Fibroblast of upper back skin (primary cell): Measurements from ENCODE around the gene IL10RB.
A peak's percentile ranks its signal among the peaks of the same experiment; 100 is the strongest.
"Not testable (repeated sequence)": the region's sequence is repeated elsewhere in the genome, so short reads cannot be mapped to it uniquely, and the experiment has no call there.

Experiments used
- DNase-seq: peaks from one replicate; pipeline ENCODE4 v3.0.0-alpha.2; 2013

The IL10RB gene

DNA sequence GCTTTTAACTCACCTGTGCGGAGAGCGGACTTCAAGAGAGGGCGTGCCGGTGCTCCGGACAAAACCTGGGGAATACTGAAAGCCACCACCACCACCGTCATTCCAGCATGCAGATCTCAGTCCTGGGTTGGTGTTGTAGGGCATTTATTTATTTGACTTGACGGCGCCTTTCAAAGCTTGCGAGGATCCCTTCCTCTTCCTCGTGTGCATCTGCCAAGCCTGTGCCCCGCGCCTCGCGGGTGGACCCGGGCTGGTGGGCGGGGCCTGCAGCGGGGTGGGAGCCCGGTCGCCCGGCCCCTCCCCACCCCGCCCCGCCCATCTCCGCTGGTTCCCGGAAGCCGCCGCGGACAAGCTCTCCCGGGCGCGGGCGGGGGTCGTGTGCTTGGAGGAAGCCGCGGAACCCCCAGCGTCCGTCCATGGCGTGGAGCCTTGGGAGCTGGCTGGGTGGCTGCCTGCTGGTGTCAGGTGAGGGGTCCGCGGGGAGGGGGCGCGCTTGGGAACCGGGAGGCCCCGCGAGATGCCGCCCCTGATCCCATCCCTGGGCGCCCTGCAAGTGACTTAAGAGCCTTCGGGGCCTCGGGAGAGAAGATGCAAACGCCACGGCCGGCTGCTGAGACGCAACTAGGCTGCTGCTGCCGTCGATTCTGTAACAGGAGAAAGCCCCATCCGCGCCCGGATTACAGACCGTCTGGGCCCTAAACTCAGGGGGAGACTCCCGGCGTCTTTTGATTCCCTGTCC, at the start of gene IL10RB:
Gene IL10RB (plus strand): TSS at position 318 of the 739 bp plus-strand sequence. CDS start 99 bp downstream, at position 417.
- DNase-seq, result peak; percentile 41

DNA sequence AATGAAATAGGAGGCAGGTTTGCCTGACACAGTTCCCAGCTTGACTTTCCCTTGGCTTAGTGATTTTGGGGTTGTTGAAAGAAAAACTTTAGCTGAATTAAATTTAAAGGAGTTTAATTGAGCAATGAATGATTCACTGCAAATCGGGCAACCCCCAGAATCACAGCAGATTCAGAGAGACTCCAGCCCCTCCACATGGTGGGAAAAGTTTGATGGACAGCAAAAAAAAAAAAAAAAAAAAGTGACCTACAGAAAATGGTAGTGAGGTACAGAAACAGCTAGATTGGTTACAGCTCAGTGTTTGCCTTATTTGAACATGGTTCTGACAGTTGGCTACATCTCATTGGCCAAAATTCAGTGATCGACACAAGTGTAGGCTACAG, 49.0 kb upstream of the IL10RB start:
- no peak for DNase-seq

DNA sequence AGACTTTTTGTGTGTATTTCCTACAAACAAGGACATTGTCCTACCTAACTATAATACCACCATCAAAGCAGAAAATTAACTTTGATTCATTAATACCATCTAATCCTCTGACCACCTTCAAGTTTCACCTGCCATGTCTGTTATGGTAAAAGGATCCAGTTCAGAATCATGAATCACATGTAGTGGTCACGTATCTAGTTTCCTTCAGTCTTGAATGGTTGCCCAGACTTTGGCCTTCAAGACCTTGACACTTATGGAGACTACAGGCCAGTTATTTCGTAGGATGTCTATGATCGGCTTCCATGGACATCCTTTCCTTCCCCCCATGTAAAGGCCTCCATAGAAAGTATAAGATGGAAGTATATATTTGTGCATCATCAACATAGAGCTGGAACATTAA, 46.9 kb upstream of the IL10RB start:
- DNase-seq, result no peak

DNA sequence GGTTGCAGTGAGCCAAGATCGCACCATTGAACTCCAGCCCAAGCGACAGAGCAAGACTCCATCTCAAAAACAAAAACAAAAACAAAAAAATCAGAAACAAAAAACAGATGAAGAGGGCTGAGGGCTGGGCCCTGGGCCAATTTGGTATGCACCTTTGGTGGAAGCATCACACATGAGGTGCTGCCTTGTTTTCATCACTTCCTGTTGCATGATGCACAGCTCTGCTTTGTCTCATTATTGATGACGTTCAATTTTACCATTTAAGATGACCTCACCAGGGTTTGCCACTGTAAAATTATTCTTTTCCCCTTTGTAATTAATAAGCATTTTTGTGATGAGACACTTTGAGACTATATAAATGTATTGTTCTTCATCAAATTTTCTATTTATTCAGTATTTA, 46.2 kb upstream of the IL10RB start:
- DNase-seq, result no peak

DNA sequence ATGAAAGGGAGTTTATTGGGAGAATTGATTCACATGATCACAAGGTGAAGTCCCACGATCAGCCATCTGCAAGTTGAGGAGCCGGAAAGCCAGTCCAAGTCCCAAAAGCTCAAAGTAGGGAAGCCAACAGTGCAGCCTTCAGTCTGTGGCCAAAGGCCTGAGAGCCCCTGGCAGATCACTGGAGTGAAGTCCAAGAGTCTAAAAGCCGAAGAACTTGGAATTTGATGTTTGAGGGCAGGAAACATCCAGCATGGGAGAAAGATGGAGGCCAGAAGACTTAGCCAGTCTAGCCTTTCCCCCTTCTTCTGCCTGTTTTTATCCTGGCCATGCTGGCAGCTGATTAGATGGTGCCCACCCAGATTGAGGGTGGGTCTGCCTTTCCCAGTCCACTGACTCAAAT, 40.8 kb upstream of the IL10RB start:
- not testable (repeated sequence) for DNase-seq

DNA sequence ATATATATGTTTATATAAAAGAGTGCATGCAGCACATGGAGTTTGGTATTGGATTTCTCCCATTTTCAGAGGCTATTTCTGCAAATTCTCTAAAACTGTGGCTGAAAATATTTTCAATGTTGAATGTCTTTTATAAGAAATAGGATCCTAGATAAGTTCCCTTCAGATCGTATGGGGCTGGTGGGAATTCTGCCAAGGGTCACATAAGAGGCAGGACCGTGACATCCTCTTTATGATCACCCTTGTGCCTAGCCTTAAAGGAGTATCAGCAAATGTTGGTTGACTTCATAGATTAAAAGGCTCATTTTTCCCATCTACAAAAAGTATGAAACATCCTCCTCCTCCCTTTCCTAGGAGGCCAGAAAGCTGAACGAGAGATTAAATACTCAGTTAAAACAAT, 37.7 kb upstream of the IL10RB start:
- DNase-seq, result no peak

DNA sequence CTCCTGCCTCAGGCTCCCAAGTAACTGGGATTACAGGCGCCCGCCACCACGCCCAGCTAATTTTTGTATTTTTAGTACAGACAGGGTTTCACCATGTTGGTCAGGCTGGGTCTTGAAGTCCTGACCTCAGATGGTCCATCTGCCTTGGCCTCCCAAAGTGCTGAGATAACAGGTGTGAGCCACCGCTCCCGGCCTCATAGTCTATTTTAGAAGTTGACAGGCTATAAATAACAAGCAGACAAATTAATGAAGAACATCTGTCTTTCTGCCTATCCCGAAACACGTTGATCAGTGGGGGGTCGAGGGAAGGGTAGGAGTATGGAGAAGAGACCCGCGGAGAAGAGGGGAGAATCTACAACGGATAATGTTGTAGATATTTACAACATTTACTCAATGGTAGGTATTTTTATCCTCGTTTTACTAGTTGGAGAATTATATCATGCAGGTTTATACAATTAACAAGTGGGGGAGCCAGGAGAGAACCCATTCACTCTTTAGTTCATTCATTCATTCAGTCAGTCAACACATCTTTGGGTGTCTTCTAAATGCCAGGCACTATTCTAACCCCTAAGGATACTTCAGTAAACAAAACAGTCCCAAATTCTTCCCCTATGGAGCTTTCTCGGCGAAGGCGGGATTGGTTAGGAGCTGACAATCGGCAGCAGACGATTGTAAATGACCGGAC, 36.9 kb upstream of the IL10RB start:
- no peak for DNase-seq

DNA sequence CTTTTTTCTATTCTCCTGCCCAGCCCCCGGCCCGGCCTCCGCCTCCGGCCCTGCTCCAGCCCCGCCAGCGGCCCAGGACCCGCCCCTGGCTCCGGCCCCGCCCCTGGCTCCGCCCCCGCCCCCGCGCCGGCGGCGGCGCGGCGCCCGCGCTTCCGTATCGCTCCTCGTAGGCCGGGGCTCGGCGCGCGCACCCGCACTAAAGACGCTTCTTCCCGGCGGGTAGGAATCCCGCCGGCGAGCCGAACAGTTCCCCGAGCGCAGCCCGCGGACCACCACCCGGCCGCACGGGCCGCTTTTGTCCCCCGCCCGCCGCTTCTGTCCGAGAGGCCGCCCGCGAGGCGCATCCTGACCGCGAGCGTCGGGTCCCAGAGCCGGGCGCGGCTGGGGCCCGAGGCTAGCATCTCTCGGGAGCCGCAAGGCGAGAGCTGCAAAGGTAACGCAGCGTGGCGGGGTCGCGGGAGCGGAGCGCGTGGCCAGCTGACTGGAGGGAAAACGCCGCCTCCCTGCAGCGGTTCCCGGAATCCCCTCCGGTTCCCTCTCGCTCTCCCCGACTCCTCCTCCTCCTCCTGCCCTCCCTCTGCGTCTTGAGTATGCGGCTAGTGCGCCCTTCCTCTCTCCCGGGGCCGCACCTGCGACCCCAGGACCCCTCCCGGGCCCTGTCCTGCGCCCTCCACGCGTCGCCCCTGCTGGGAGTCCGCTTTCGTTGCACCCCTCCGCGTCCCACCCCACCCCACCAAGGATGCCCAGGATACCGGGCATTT, 36.2 kb upstream of the IL10RB start, which contains the start of gene IFNAR2:
Gene IFNAR2 (plus strand): TSS at position 155 of the 761 bp plus-strand sequence. CDS start 11,985 bp downstream, outside the sequence.
- peak; percentile 51 for DNase-seq

DNA sequence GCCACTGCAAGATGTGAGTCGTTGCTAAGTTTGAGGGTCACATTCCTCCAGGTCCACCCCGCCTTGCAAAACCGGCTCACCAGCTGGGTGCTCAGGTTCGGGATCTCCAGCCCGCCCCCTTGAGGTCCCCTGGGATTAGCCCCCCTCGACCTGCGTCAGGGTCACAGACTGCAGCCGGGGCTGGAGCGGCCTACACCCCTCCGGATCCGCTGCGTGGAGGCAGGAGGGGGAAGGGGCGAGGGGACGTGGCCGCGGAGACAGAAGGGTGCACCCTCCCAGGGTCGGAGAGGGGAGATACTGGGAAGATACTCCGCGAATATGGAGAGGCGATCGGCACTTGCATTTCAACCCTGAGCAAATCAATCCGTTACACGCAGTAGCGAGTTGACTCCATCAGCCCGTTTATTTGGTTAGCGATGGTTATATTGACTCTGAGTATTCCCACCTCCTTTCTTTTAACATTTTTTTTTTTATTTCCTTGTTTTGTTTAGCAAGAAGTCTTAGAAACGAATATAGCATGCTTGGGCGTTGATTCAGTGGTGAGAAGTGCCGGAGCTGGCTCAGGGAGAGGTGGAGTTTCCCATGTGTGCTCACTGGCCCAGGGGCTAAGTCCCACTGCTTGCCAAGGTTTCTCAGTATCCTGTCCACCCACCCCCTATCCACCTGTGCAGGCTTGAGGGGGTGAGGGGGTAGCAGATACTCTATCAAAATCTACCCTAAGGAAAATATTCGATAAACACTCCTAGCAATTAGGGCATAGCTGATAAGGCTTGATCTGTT, 35.4 kb upstream of the IL10RB start:
- peak; percentile 25 for DNase-seq

DNA sequence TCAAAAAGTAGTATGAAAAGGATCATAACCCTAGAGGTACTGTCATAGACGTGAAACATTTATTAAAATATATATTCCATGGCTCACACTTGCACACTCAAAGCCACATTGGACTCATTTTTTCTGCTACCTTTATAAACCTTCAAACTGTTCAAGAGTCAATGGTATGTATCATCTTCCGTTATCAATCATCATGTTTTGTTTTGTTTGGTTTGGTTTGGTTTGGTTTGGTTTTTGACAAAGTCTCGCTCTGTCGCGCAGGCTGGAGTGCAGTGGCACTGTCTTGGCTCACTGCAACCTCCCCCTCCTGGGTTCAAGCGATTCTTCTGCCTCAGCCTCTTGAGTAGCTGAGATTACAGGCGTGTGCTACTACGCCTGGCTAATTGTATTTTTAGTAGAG, 34.6 kb upstream of the IL10RB start:
- DNase-seq, result no peak

DNA sequence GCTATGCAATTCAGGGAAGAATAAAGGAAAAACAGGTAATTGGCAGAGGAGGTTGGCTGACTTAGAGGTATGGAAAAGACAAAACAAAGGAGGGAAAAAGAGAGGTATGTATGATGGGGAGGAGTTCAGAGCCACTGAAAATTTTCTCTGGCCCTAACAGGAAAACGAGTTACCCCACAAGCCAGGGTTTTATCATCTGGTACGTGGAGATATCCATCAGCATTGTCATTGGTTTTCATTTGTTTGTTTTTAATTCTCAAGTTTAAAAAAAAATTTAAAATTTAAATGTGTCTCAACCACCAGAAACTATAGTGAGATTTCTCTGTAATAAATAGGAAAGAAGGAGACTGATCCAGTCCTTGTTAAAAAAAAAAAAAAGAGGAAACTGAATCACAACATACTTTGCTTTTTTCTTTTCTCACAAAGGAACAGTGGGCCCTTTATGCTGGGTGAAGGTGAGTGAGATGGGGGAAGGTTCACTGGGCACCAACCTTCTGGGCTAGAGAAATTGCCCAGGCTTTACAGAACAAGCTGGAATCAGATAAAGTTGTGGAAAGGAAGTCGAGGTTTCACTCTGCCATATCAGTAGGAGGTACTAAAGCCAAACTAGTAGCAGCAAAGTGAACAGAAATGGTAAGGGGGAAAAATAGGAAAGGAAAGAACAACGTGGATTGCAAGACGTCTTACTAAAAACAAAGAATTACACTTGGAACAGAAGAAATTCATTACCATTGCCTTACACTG, 33.7 kb upstream of the IL10RB start:
- DNase-seq, result no peak

DNA sequence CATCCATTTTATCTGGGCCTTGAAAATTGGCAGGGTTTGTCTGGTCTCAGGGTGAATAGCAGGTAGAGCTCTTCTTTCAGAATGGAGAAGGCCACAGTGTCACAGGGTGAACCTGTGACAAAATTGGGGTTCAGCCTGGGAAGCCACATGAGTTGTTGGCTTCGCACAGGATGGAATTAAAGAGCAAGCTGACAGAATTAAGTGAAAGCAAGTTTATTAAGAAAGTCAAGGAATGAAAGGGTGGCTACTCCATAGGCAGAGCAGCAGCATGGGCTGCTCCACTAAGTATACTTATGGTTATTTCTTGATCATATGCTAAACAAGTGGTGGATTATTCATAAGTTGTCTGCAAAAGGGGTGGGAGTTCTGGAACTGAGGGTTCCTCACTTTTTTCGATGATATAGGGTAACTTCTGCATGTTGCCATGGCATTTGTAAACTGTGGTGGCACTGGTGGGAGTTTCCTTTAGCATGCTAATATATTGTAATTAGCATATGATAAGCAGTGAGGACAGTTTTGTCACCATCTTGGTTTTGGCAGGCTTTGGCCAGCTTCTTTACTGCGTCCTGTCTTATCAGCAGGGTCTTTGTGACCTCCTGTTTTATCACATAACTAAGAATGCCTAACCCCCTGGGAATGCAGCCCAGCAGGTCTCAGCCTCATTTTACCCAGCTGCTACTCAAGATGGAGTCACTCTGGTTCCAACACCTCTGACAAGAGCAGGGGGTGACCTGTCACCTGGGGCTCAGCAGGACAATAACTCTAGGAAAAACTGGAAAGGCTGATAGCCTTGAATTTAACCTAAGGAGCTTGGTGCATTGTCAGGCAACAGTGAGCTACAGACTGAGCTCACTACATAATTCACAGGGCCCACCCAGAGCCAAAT, 31.3 kb upstream of the IL10RB start:
- no peak for DNase-seq

DNA sequence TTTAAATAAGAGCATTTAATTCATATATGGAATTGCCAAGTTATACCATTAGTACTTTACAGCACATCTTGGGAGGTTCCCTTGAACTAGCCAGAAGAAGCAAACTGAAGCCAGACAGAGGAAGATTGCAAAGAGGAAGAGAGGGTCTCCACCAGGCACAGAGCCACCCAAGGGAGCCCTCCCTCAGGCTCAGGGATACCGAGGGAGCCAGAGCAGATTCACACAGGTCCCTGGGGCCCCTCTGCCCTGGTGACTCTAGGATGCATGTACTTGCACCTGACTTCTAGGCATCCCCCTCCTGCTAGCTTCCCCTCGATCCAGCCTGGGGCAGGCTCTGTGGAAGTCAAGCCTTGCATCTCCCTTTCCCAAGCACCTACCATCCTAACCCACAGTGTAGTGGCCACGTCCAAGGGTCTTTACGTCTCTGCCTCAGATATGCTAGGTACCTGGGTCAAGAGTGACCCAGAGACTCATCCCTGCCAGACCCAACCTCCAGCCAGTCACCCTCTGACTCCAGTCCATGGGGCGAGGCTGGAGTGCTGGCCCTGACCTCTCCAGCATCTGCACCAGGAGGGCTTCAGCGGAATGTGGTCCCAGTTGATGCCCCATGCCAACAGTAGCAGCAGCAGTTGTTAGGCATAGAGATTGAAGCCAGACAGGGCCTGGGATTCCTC, 30.0 kb upstream of the IL10RB start:
- DNase-seq, result no peak

DNA sequence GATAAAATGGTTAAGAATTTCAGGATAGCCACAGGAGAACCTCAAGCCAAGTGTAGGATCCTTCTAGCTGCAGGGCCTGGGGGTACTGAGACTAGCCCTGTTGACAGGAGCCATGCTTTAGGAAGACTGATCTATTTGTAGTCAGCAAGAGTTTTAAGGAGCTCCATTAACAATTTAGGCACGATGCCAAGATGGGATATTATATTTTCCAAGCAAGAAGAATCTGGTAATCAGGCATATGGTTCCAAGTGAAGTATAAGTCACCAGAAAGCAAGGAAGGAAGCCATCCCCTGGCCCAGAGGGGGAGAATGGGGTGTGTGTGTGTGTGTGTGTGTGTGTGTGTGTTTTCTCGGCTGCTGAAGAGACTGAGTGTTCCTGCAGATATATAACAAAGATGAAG, 29.4 kb upstream of the IL10RB start:
- DNase-seq, result peak; percentile 62

DNA sequence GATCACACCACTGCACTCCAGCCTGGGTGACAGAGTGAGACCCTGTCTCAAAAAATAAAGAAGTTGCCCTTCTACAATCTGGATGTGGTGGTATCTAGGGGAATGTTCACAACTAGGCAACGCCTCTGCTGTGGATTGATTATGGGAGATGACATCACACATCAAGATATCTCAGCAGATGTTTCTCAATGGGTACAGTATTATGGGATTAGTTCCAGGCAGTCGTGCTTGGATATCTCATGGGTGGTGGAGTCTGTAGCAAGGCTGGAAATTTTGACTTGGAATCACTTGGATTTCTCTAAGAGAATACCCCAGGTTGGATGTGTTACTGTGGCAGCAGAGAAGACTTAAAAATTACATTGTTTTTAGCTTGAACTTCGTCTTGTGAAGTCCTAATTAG, 28.7 kb upstream of the IL10RB start:
- DNase-seq, result no peak

DNA sequence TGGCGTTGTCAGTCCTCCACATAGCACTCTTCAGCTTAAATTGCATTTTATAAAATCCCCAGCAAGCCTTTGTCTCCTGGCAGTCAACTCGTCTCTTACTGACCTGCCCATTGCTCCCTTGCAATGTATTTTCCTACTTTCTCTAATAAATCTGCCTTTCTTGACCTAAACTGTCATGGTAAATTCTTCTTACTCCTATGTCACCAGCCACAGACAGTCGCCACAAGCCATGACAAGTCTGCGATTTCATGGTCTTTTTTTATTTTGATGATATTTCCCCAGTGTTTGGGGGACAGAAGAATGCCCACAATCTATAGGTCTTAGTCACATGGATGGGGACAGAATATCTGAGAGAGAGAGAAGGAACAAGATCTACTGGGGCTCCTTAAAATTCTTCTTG, 28.0 kb upstream of the IL10RB start:
- DNase-seq, result peak; percentile 23

DNA sequence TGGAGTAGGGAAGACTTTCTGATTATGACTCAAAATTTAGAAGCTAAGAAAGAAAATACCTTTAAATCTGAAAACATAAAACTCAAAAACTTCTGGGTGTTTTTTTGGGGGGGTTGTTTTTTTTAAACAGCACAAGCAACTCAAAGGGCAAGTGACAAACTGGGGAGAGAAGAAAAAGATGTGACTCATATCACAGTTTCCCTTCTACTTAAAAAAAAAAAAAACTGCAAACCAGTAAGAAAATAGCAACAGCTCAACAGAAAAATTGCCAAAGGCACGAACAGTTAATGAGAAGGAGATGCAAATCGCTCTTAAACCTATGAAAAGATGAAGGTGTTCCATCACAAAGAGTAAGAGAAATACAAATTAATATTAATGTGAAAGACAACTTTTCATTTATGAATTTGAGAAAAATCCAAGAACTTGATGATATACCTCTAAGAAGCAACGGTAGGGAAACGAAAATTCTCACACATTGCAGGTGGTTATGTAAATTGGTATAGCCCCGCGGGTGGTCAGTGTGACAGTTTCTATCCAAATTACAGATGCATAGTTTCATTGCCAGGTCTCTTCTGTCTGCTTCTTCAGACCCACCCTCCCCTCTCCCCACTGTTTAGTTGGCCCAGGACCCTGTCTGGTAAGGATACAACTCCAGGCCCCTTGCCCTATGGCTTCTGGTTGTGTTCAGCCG, 27.5 kb upstream of the IL10RB start:
- no peak for DNase-seq

DNA sequence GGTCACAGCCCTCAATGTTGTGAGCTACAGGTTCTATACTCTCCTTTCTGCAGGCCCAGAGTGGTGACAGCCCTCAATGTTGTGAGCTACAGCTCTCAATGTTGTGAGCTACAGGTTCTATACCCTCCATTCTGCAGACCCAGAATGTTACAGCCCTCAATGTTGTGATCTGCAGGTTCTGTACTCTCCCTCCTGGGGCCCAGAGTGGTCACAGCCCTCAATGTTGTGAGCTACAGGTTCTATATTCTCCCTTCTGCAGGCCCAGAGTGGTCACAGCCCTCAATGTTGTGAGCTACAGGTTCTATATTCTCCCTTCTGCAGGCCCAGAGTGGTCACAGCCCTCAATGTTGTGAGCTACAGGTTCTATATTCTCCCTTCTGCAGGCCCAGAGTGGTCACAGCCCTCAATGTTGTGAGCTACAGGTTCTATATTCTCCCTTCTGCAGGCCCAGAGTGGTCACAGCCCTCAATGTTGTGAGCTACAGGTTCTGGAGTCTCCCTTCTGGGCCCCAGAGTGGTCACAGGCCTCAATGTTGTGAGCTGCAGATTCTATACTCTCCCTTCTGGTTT, 26.5 kb upstream of the IL10RB start:
- not testable (repeated sequence) for DNase-seq

DNA sequence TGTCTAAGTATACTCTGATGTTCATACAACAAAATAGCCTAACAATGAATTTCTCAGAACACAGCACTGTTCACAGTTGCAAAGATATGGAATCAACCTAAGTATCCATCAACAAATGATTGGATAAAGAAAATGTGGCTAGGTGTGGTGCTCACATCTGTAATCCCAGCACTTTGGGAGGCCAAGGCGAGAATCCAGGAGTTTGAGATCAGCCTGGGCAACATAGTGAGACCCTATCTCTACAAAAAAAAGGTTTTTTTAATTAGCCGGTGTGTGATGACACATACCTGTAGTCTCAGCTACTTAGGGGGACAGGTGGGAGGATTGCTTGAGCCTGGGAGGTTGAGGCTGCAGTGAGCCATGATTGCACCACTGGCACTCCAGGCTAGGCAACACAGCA, 25.8 kb upstream of the IL10RB start:
- no peak for DNase-seq

DNA sequence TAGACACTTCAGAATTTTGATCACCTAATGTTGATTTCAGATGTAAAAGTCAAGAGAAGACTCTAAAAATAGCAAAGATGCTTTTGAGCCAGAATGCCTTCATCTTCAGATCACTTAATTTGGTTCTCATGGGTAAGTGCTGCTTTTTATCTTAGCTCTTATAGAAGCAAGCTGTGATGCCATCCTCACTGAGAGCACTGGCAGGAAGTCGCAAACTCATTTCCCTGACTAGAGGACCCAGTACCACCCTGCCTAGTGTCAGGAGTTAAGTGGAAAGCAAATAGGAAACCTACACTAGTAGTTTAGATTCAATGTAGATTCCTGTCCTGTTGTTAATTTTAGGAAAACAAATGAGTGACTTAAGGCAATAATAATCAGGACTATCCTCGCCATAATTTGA, 24.3 kb upstream of the IL10RB start:
- no peak for DNase-seq
